Lung (tissue), 12 donors: ENCODE results near the gene ETAA1. TPM values are rescaled to one million over a fixed set of nuclear protein-coding genes. Genes with fewer than 3 reads are reported as not detected.

Experiments
- ATAC-seq: fragments of 200-7000 bp; cut with Tn5 transposase; one replicate; pipeline ENCODE4 v1.9.1; 2020; ENCODE audit warnings: moderate number of reproducible peaks; ENCODE audit not compliant: insufficient read depth, low FRiP score
- DNase-seq, 3 donors: peaks; one replicate each; pipeline ENCODE4 v3.0.0-alpha.2; 2013 to 2017
- H3K27ac ChIP-seq, 2 donors: one replicate each; pipeline ENCODE4 v1.5.1; 2013; ENCODE audit warnings: mild to moderate bottlenecking in 2 of 2, moderate library complexity in 2 of 2, control low read depth in 1 of 2, inconsistent platforms in 1 of 2, low read depth in 1 of 2, low read length in 1 of 2
- H3K27me3 ChIP-seq, 3 donors: one replicate each; pipeline ENCODE4 v1.5.1; 2013; ENCODE audit warnings: low read length in 2 of 3; ENCODE audit not compliant: control insufficient read depth in 3 of 3, insufficient read depth in 3 of 3
- H3K36me3 ChIP-seq, 4 donors: one replicate each; pipeline ENCODE4 v1.5.1; 2013; ENCODE audit warnings: low read length in 4 of 4, mild to moderate bottlenecking in 1 of 4, moderate library complexity in 1 of 4; ENCODE audit not compliant: control insufficient read depth in 4 of 4, insufficient read depth in 4 of 4
- H3K4me1 ChIP-seq, 5 donors: one replicate each; pipeline ENCODE4 v1.5.1; 2013; ENCODE audit warnings: low read length in 5 of 5, mild to moderate bottlenecking in 2 of 5, moderate library complexity in 1 of 5; ENCODE audit not compliant: control insufficient read depth in 5 of 5, insufficient read depth in 5 of 5
- H3K4me3 ChIP-seq: one replicate; pipeline ENCODE4 v1.5.1; 2013; ENCODE audit warnings: mild to moderate bottlenecking, control low read depth, moderate library complexity
- H3K9ac ChIP-seq, 2 donors: one replicate each; pipeline ENCODE4 v1.5.1; 2013; ENCODE audit warnings: low read length in 2 of 2, control low read depth in 1 of 2; ENCODE audit not compliant: insufficient read depth in 1 of 2
- H3K9me3 ChIP-seq, 4 donors: one replicate each; pipeline ENCODE4 v1.5.1; 2013; ENCODE audit warnings: low read length in 3 of 4, mild to moderate bottlenecking in 1 of 4, moderate library complexity in 1 of 4; ENCODE audit not compliant: control insufficient read depth in 4 of 4, insufficient read depth in 3 of 4
- CTCF ChIP-seq: IDR thresholded peaks from 2 replicates; pipeline ENCODE4 v1.5.1; 2012; ENCODE audit warnings: mild to moderate bottlenecking; ENCODE audit errors: control extremely low read depth, extremely low read depth
- WGBS, 2 donors: extraction: QIAGEN DNeasy Blood & Tissue Kit; methylation state at CpG; one replicate each; pipeline ENCODE4 v1.1.7; 2013; 5-methylcytosine and 5-hydroxymethylcytosine counted together
- polyA plus RNA-seq, 2 donors: library from polyadenylated mRNA; stranded (reverse); fragments of 200-250 nt; gene quantifications; one replicate each; pipeline ENCODE4 v1.2.1, GENCODE V29; 2013
- total RNA-seq, 2 donors: library from RNA; depleted of rRNA in 1 of 2; stranded (reverse); fragments of >200 nt in 1 of 2; gene quantifications; one replicate each; pipeline ENCODE4 v1.2.1, GENCODE V29; 2014 to 2021
- donor health status: control.
- donor health status: control.
- donor health status: Bipolar disorder and iron deficiency.
- donor health status: healthy.
- donor health status: DM: yes; HTN: yes; CAD: no.

Gene ETAA1
- total and polyA plus RNA-seq, 4 donors = 4.3 to 27.6 (median 11.2) TPM

- Histone ChIP-seq H3K27ac (no peak overlapping the region), H3K4me3 (no peak overlapping the region), H3K27me3 (no peaks in the 10 kb centered on the region), H3K9ac (no peak overlapping the region), H3K9me3 (no peaks in the 10 kb centered on the region), H3K4me1 (peaks cover 0 to 6% (median 0%) of the 10 kb centered on the region in 5 donors), H3K36me3 (no peaks in the 10 kb centered on the region)
- WGBS, 2 donors = 70 to 76% methylated on average over 4 of the region's 4 CpGs
- TF ChIP-seq CTCF = no peak
- no peak for ATAC-seq
- no peak for DNase-seq
Observed at GRCh38 chr2:67457699-67458098, 60.6 kb downstream of the ETAA1 start.

- no peak overlapping the region for H3K4me3 ChIP-seq
- no peak overlapping the region for H3K9ac ChIP-seq
- H3K4me1 ChIP-seq = peaks cover 0 to 6% (median 0%) of the 10 kb centered on the region in 5 donors
- no peaks in the 10 kb centered on the region for H3K27me3 ChIP-seq
- H3K36me3 ChIP-seq = no peaks in the 10 kb centered on the region
- no peaks in the 10 kb centered on the region for H3K9me3 ChIP-seq
- 97 to 99% methylated on average over 2 of the region's 2 CpGs for WGBS, 2 donors
- no peak overlapping the region for H3K27ac ChIP-seq
- ATAC-seq (no peak), DNase-seq (no peak)
- no peak for TF ChIP-seq CTCF
Observed at GRCh38 chr2:67459761-67460160, 62.6 kb downstream of the ETAA1 start.
